ENCODE data around the gene ZC3H12A. TPM values are rescaled to one million over a fixed set of nuclear protein-coding genes. Genes with fewer than 3 reads are reported as not detected.
A peak's percentile ranks its signal among the peaks of the same experiment; 100 is the strongest.

ZC3H12A gene
- total and polyA plus RNA-seq, 2 of the 8 experiments (the other 6 are each of a cell fraction or from before 2014, with no cell fraction given), result 7.4 to 10.0 TPM

GRCh38 chr1:37477198-37477931 lies 3.0 kb downstream of the ZC3H12A start (continued):
- TF ChIP-seq MAFK (IDR thresholded peaks at IDR 0.05; ENCODE audit: low read depth, low read length), result no peak
- TF ChIP-seq SRF (IDR thresholded peaks at IDR 0.05; ENCODE audit: low read depth, low read length), result peak; percentile 80
- TF ChIP-seq USF2 (IDR thresholded peaks at IDR 0.05; ENCODE audit: low read length), result no peak
- no peak for TF ChIP-seq CHD2 (IDR thresholded peaks at IDR 0.05; ENCODE audit: low read length)
- no peak for TF ChIP-seq CEBPB (IDR thresholded peaks at IDR 0.05; ENCODE audit: low read depth, low read length)
- no peak for TF ChIP-seq EGR1 (IDR thresholded peaks at IDR 0.05; ENCODE audit: borderline replicate concordance, low read depth, low read length)
- TF ChIP-seq TCF12 (IDR thresholded peaks at IDR 0.05; ENCODE audit: low read depth, low read length), result no peak

Measured in H1 (cell line).